Neural cell (in vitro differentiated cells): ENCODE data around the gene ATP2C2.

Experiments
- CTCF ChIP-seq: fragments of 450-650 bp; IDR thresholded peaks from 2 replicates; pipeline ENCODE4 v1.5.1; 2014; ENCODE audit warnings: antibody characterized with exemption, mild to moderate bottlenecking, moderate library complexity; ENCODE audit not compliant: poor library complexity, severe bottlenecking
- EP300 ChIP-seq: fragments of 450-650 bp; conservative IDR thresholded peaks from 2 replicates; pipeline ENCODE4 v1.6.1; 2014; ENCODE audit warnings: antibody characterized with exemption, mild to moderate bottlenecking, moderate library complexity; ENCODE audit not compliant: poor library complexity, severe bottlenecking
- EZH2 ChIP-seq: fragments of 200-600, 300-800 bp; shearing (Covaris generic), sonication (generic); IDR thresholded peaks from 2 replicates; pipeline ENCODE4 v1.6.1; 2014; ENCODE audit warnings: antibody characterized with exemption, low read length, borderline replicate concordance, mild to moderate bottlenecking; ENCODE audit not compliant: insufficient read depth, poor library complexity, severe bottlenecking
- MXI1 ChIP-seq: fragments of 450-650 bp; conservative IDR thresholded peaks from 2 replicates; pipeline ENCODE4 v1.6.1; 2014; ENCODE audit warnings: antibody characterized with exemption, mild to moderate bottlenecking; ENCODE audit not compliant: poor library complexity, severe bottlenecking
- POLR2AphosphoS5 ChIP-seq: IDR thresholded peaks from 2 replicates; pipeline ENCODE4 v1.6.1; 2012
- RAD21 ChIP-seq: fragments of 450-650 bp; conservative IDR thresholded peaks from 2 replicates; pipeline ENCODE4 v1.6.1; 2014; ENCODE audit warnings: antibody characterized with exemption, mild to moderate bottlenecking, moderate library complexity
- SMC3 ChIP-seq: fragments of 450-650 bp; conservative IDR thresholded peaks from 2 replicates; pipeline ENCODE4 v1.6.1; 2014; ENCODE audit warnings: antibody characterized with exemption, mild to moderate bottlenecking, moderate library complexity; ENCODE audit not compliant: poor library complexity

GRCh38 chr16:84478172-84478947 lies 110.0 kb downstream of the ATP2C2 start:
- TF ChIP-seq CTCF = no peak
- TF ChIP-seq SMC3 = no peak
- TF ChIP-seq EP300 = no peak
- TF ChIP-seq POLR2AphosphoS5 = no peak
- TF ChIP-seq MXI1 = no peak
- no peak for TF ChIP-seq RAD21
- no peak for TF ChIP-seq EZH2
